ENCODE measurements around the gene CBX6.
A peak's percentile ranks its signal among the peaks of the same experiment; 100 is the strongest.

CBX6 gene

DNA sequence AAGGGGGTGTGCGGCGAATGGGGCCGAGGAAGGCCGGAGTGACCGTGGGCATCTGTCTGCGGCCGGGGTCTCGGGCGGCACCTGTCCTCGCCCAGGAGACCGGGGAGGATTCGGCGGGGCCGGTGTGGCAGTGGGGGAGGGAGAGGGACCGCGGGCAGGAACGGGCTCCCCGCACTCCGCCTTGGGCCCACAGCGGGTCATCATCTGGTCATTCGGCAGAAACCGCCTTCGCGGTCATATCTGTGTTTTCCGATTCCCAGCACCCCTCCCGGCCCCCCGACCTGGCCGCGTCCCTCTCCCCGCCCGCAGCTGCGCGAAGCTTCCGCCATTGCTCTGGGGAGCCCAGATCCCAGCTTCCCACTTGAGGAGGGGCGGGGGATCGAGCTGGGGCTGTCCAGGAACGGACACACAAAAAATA lies 824 bp upstream of the CBX6 start:
- Histone ChIP-seq H3K27me3 (replicated peaks; ENCODE audit: control insufficient read depth, insufficient read depth, low read length) (peaks cover 6% of the 10 kb centered on the region), H3K4me1 (ENCODE audit: control insufficient read depth, insufficient read depth, low read length) (peaks cover 29% of the 10 kb centered on the region), H3K9me3 (ENCODE audit: control insufficient read depth, low read length) (no peaks in the 10 kb centered on the region), H3K9ac (ENCODE audit: low read length) (peak overlapping the region; percentile 97), H3K36me3 (ENCODE audit: control insufficient read depth, insufficient read depth, low read length, severe bottlenecking) (peaks cover 8% of the 10 kb centered on the region), H3K4me3 (ENCODE audit: low read length) (peak overlapping the region; percentile 88)
- peak; percentile 82 for DNase-seq (ENCODE audit: low read depth)

- H3K27me3 ChIP-seq (replicated peaks; ENCODE audit: control insufficient read depth, insufficient read depth, low read length), result peaks cover 6% of the 10 kb centered on the region
- H3K36me3 ChIP-seq (ENCODE audit: control insufficient read depth, insufficient read depth, low read length, severe bottlenecking), result peaks cover 8% of the 10 kb centered on the region
- H3K4me3 ChIP-seq (ENCODE audit: low read length), result peak overlapping the region; percentile 88
- DNase-seq (ENCODE audit: low read depth), result peak; percentile 74
- peak overlapping the region; percentile 85 for H3K9ac ChIP-seq (ENCODE audit: low read length)
- peaks cover 32% of the 10 kb centered on the region for H3K4me1 ChIP-seq (ENCODE audit: control insufficient read depth, insufficient read depth, low read length)
- no peaks in the 10 kb centered on the region for H3K9me3 ChIP-seq (ENCODE audit: control insufficient read depth, low read length)
These were observed 450 bp downstream of the CBX6 start for GRCh38 chr22:38871360-38872171.

GRCh38 chr22:38870791-38871359 lies 1.1 kb downstream of the CBX6 start:
- Histone ChIP-seq H3K27me3 (replicated peaks; ENCODE audit: control insufficient read depth, insufficient read depth, low read length) (peaks cover 6% of the 10 kb centered on the region), H3K36me3 (ENCODE audit: control insufficient read depth, insufficient read depth, low read length, severe bottlenecking) (peaks cover 8% of the 10 kb centered on the region), H3K4me3 (ENCODE audit: low read length) (peak overlapping the region; percentile 88), H3K9ac (ENCODE audit: low read length) (peak overlapping the region; percentile 85), H3K9me3 (ENCODE audit: control insufficient read depth, low read length) (no peaks in the 10 kb centered on the region), H3K4me1 (ENCODE audit: control insufficient read depth, insufficient read depth, low read length) (peaks cover 32% of the 10 kb centered on the region)
- peak; percentile 27 for DNase-seq (ENCODE audit: low read depth)

DNA sequence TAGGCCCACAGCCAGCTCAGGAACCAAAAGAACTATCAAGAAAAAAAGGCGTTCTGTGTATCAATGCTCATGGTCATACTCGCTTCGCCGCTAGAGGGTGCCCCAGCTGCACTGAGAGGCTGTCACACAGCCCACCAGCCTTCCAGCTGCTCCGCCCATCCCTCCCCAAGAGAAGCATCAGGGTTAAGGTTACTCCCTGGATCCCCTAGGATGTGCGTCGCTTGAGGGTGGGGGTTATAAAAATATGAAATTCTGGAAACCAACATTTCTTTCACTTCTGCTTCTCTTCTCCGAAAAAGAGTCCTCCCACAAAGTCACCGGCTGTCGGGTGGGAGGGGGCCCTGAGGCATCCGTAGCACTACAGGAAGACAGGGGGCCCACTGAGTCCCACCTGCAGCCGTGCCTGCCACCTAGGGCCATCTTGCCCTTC lies 1.7 kb downstream of the CBX6 start:
- Histone ChIP-seq H3K9ac (ENCODE audit: low read length) (peak overlapping the region; percentile 85), H3K4me3 (ENCODE audit: low read length) (peak overlapping the region; percentile 88), H3K27me3 (replicated peaks; ENCODE audit: control insufficient read depth, insufficient read depth, low read length) (peaks cover 6% of the 10 kb centered on the region), H3K9me3 (ENCODE audit: control insufficient read depth, low read length) (no peaks in the 10 kb centered on the region), H3K4me1 (ENCODE audit: control insufficient read depth, insufficient read depth, low read length) (peaks cover 32% of the 10 kb centered on the region), H3K36me3 (ENCODE audit: control insufficient read depth, insufficient read depth, low read length, severe bottlenecking) (peaks cover 11% of the 10 kb centered on the region)
- DNase-seq (ENCODE audit: low read depth), result peak; percentile 96

- H3K27me3 ChIP-seq (replicated peaks; ENCODE audit: control insufficient read depth, insufficient read depth, low read length), result peaks cover under 1% of the 10 kb centered on the region
- peak overlapping the region; percentile 58 for H3K9ac ChIP-seq (ENCODE audit: low read length)
- peaks cover 15% of the 10 kb centered on the region for H3K36me3 ChIP-seq (ENCODE audit: control insufficient read depth, insufficient read depth, low read length, severe bottlenecking)
- peaks cover 37% of the 10 kb centered on the region for H3K4me1 ChIP-seq (ENCODE audit: control insufficient read depth, insufficient read depth, low read length)
- H3K9me3 ChIP-seq (ENCODE audit: control insufficient read depth, low read length), result no peaks in the 10 kb centered on the region
- H3K4me3 ChIP-seq (ENCODE audit: low read length), result no peak overlapping the region
- DNase-seq (ENCODE audit: low read depth), result no peak
These were observed 2.4 kb downstream of the CBX6 start for GRCh38 chr22:38869663-38870062.

DNA sequence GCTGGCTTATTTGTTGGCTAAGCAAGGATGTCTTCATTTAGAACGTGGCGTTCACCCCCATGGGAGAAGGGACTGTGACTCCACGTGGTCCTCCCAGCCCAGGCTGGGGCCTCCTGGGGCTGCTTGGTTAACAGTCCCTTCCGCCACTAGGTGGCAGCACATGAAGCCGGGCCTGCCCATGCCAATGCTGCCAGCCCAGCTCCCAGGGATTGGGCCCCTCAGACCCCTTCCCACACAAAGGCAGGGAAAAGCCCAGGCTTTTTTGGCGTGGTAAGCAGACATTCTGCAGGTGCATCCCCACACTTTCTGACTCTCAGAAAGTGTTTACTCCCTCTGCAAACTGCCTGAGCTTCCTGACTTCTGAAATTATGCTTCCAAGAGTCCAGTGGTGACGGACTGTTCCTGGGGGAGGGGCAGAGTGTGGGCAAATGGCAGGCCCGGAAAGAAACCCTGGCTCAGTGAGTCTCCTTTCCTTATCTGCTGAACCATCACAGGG lies 3.1 kb downstream of the CBX6 start:
- Histone ChIP-seq H3K27me3 (replicated peaks; ENCODE audit: control insufficient read depth, insufficient read depth, low read length) (no peaks in the 10 kb centered on the region), H3K36me3 (ENCODE audit: control insufficient read depth, insufficient read depth, low read length, severe bottlenecking) (peaks cover 15% of the 10 kb centered on the region), H3K9ac (ENCODE audit: low read length) (no peak overlapping the region), H3K9me3 (ENCODE audit: control insufficient read depth, low read length) (no peaks in the 10 kb centered on the region), H3K4me3 (ENCODE audit: low read length) (no peak overlapping the region), H3K4me1 (ENCODE audit: control insufficient read depth, insufficient read depth, low read length) (peaks cover 43% of the 10 kb centered on the region)
- peak; percentile 93 for DNase-seq (ENCODE audit: low read depth)

- DNase-seq (ENCODE audit: low read depth), result no peak
- no peaks in the 10 kb centered on the region for H3K9me3 ChIP-seq (ENCODE audit: control insufficient read depth, low read length)
- peaks cover 15% of the 10 kb centered on the region for H3K36me3 ChIP-seq (ENCODE audit: control insufficient read depth, insufficient read depth, low read length, severe bottlenecking)
- no peak overlapping the region for H3K4me3 ChIP-seq (ENCODE audit: low read length)
- H3K4me1 ChIP-seq (ENCODE audit: control insufficient read depth, insufficient read depth, low read length), result peaks cover 40% of the 10 kb centered on the region
- no peak overlapping the region for H3K9ac ChIP-seq (ENCODE audit: low read length)
- H3K27me3 ChIP-seq (replicated peaks; ENCODE audit: control insufficient read depth, insufficient read depth, low read length), result no peaks in the 10 kb centered on the region
These were observed 3.7 kb downstream of the CBX6 start for GRCh38 chr22:38868286-38868721.

- DNase-seq (ENCODE audit: low read depth), result no peak
- Histone ChIP-seq H3K9me3 (ENCODE audit: control insufficient read depth, low read length) (no peaks in the 10 kb centered on the region), H3K9ac (ENCODE audit: low read length) (no peak overlapping the region), H3K4me1 (ENCODE audit: control insufficient read depth, insufficient read depth, low read length) (peaks cover 43% of the 10 kb centered on the region), H3K27me3 (replicated peaks; ENCODE audit: control insufficient read depth, insufficient read depth, low read length) (no peaks in the 10 kb centered on the region), H3K4me3 (ENCODE audit: low read length) (no peak overlapping the region), H3K36me3 (ENCODE audit: control insufficient read depth, insufficient read depth, low read length, severe bottlenecking) (peaks cover 15% of the 10 kb centered on the region)
These were observed 4.3 kb downstream of the CBX6 start for GRCh38 chr22:38867471-38868285.

DNA sequence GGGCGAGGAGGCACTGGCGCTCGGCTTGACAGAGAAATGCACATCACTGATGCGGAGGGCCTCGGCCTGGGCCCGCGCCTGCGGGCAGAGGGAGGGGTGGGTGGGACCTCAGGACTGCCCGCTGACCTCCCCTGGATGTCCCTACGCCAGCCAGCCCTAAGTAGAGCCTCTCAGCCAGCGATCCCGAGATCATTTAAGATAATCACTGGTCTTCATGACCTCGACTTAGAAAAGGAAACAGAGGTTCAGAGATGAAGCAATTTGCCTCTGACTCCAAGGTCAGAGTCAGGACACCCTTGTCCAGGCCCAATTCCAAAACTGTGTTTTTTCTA lies 4.9 kb downstream of the CBX6 start:
- DNase-seq (ENCODE audit: low read depth), result no peak
- Histone ChIP-seq H3K36me3 (ENCODE audit: control insufficient read depth, insufficient read depth, low read length, severe bottlenecking) (peaks cover 15% of the 10 kb centered on the region), H3K9me3 (ENCODE audit: control insufficient read depth, low read length) (no peaks in the 10 kb centered on the region)

GRCh38 chr22:38866399-38867123 lies 5.5 kb downstream of the CBX6 start:
- H3K4me3 ChIP-seq (ENCODE audit: low read length), result no peak overlapping the region
- no peaks in the 10 kb centered on the region for H3K27me3 ChIP-seq (replicated peaks; ENCODE audit: control insufficient read depth, insufficient read depth, low read length)
- H3K9ac ChIP-seq (ENCODE audit: low read length), result no peak overlapping the region
- peaks cover 15% of the 10 kb centered on the region for H3K36me3 ChIP-seq (ENCODE audit: control insufficient read depth, insufficient read depth, low read length, severe bottlenecking)
- peaks cover 50% of the 10 kb centered on the region for H3K4me1 ChIP-seq (ENCODE audit: control insufficient read depth, insufficient read depth, low read length)
- DNase-seq (ENCODE audit: low read depth), result no peak
- H3K9me3 ChIP-seq (ENCODE audit: control insufficient read depth, low read length), result no peaks in the 10 kb centered on the region

More for the DNA sequence above, 4.9 kb downstream of the CBX6 start:
- no peak overlapping the region for H3K9ac ChIP-seq (ENCODE audit: low read length)
- H3K27me3 ChIP-seq (replicated peaks; ENCODE audit: control insufficient read depth, insufficient read depth, low read length), result no peaks in the 10 kb centered on the region
- H3K4me3 ChIP-seq (ENCODE audit: low read length), result no peak overlapping the region
- peaks cover 46% of the 10 kb centered on the region for H3K4me1 ChIP-seq (ENCODE audit: control insufficient read depth, insufficient read depth, low read length)

All from adipocyte (in vitro differentiated cells).